ENCODE results near the gene RANBP17.
"Not testable (repeated sequence)": the region's sequence is repeated elsewhere in the genome, so short reads cannot be mapped to it uniquely, and the experiment has no call there.

The RANBP17 gene

DNA sequence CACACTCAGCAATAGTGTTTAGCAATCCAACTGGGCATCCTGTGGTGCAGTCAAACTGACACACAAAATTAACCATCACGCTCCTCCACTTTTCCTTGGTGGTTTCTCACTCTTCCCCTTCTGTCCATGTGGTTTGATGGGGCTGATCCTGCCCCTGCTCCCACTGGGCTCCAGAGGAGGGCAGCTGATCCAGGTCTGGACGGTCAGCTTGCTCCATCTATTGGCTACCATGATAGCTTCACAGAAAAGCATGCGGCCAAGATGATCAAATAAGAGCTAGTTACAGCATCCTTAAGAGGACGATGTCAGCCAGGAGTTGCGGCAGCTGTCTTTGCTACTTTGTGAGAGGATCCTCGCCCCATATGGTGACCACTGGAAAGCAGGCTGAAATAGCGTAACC is 29.6 kb upstream of the RANBP17 start:
- FAIRE-seq (no peak), DNase-seq (ENCODE audit: insufficient read length, low spot score) (no peak)
- TF ChIP-seq, protein P1, sequence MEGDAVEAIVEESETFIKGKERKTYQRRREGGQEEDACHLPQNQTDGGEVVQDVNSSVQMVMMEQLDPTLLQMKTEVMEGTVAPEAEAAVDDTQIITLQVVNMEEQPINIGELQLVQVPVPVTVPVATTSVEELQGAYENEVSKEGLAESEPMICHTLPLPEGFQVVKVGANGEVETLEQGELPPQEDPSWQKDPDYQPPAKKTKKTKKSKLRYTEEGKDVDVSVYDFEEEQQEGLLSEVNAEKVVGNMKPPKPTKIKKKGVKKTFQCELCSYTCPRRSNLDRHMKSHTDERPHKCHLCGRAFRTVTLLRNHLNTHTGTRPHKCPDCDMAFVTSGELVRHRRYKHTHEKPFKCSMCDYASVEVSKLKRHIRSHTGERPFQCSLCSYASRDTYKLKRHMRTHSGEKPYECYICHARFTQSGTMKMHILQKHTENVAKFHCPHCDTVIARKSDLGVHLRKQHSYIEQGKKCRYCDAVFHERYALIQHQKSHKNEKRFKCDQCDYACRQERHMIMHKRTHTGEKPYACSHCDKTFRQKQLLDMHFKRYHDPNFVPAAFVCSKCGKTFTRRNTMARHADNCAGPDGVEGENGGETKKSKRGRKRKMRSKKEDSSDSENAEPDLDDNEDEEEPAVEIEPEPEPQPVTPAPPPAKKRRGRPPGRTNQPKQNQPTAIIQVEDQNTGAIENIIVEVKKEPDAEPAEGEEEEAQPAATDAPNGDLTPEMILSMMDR (IDR thresholded peaks at IDR 0.05; ENCODE audit: insufficient read depth, missing control alignments), result no peak

DNA sequence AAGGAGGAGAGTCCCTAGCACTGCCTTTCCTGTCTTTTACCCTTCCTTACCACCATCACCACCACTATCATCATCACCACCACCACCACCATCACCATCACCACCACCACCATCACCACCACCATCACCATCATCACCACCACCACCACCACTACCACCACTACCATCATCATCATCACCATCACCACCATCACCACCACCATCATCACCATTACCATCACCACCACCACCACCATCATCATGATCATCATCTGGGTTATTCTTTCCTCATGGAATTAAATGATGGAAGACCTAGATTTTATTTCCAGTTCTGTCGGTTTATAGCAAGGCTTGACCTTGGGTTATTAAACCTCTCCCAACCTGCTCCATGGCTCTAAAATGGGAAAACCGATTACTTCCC is 27.8 kb upstream of the RANBP17 start:
- not testable (repeated sequence) for DNase-seq (ENCODE audit: insufficient read length, low spot score); FAIRE-seq

- DNase-seq (ENCODE audit: insufficient read length, low spot score) (no peak), FAIRE-seq (no peak)
- TF ChIP-seq, protein P1 (IDR thresholded peaks at IDR 0.05; ENCODE audit: insufficient read depth, missing control alignments), result no peak
Measured at GRCh38 chr5:170836226-170836625, 25.6 kb upstream of the RANBP17 start.

- FAIRE-seq, result no peak
- TF ChIP-seq, protein P1 (IDR thresholded peaks at IDR 0.05; ENCODE audit: insufficient read depth, missing control alignments), result no peak
- DNase-seq (ENCODE audit: insufficient read length, low spot score), result no peak
Measured at GRCh38 chr5:170843870-170844269, 17.9 kb upstream of the RANBP17 start.

DNA sequence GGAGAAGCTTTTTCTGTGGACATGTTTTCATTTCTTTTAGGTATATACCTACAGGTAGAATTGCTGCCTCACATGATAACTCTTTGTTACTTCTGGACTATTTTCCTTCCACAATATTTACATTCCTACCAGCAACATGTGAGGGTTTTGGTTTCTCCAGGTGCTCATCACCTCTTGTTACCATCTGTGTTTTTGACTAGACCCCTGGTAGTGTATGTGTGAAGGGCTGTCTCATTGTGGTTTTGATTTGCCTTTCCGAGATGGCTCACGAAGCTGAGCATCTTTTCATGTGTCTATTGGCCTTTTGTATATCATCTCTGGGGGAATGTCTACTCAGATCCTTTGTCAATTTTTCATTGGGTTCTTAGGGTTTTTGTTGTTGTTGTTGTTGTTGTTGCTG is 17.2 kb upstream of the RANBP17 start:
- TF ChIP-seq, protein P1 (IDR thresholded peaks at IDR 0.05; ENCODE audit: insufficient read depth, missing control alignments), result no peak
- no peak for DNase-seq (ENCODE audit: insufficient read length, low spot score)
- no peak for FAIRE-seq

DNA sequence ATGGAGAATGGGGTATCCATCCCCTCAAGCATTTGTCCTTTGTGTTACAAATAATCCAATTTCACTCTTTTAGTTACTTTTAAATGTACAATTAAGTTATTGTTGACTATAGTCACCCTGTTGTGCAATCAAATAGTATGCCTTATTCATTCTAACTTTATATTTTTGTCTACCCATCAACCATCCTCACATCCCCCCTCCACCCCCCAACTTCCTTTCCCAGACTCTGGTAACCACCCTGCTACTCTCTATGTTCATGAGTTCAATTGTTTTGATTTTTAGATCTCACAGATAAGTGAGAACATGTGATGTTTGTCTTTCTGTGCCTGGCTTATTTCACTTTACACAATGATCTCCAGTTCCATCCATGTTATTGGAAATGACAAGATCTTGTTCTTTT is 15.4 kb upstream of the RANBP17 start:
- FAIRE-seq (no peak), DNase-seq (ENCODE audit: insufficient read length, low spot score) (no peak)
- TF ChIP-seq, protein P1 (IDR thresholded peaks at IDR 0.05; ENCODE audit: insufficient read depth, missing control alignments), result no peak

DNA sequence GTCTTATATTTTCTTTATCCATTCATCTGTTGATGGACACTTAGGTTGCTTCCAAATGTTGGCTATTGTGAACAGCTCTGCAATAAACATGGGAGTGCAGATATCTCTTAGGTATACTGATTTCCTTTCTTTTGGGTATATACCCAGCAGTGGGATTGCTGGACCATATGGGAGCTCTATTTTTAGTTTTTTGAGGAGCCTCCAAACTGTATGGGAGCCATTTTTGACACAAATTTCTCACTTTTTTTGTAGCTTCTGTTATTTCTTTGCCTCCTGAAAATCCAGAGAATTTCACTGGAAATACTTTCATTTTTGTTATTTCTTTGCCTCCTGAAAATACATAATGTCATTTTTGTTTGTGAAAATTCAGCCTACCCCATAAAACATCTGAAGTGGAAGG is 15.0 kb upstream of the RANBP17 start:
- no peak for FAIRE-seq
- TF ChIP-seq, protein P1 (IDR thresholded peaks at IDR 0.05; ENCODE audit: insufficient read depth, missing control alignments), result no peak
- DNase-seq (ENCODE audit: insufficient read length, low spot score), result no peak

- DNase-seq (ENCODE audit: insufficient read length, low spot score), result no peak
- FAIRE-seq, result no peak
- TF ChIP-seq, protein P1 (IDR thresholded peaks at IDR 0.05; ENCODE audit: insufficient read depth, missing control alignments), result no peak
Measured at GRCh38 chr5:170848033-170848432, 13.8 kb upstream of the RANBP17 start.
